Ishikawa (cell line): Measurements from ENCODE around the gene TRIM44.

Experiments used
- EGR1 ChIP-seq: IDR thresholded peaks from 2 replicates; pipeline ENCODE4 v1.6.1; 2012
- RAD21 ChIP-seq: IDR thresholded peaks from 2 replicates; pipeline ENCODE4 v1.6.1; 2012; ENCODE audit warnings: low read depth

DNA sequence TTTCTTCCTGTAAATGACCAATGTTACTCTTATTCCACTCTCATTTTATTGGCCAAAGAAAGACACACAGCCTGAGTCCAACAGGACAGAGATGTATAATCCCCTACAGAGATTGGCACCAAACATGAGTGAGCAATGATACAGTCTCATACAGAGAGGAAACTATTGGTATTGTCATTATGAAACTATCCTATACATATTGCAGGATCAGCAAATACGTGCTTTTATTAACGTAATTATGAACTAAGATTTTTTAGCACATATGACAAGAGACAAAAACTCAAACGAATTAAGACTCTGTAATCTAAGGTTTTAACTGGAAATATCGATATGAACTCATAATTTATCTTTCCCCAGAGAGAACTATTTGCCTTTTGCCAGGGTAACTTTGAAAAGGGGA, 182.0 kb downstream of the TRIM44 start:
- no peak for TF ChIP-seq EGR1
- no peak for TF ChIP-seq RAD21
